ENCODE measurements around the gene STIM1. TPM values are rescaled to one million over a fixed set of nuclear protein-coding genes. Genes with fewer than 3 reads are reported as not detected.
"Not testable (repeated sequence)": the region's sequence is repeated elsewhere in the genome, so short reads cannot be mapped to it uniquely, and the experiment has no call there.

The STIM1 gene
- total and polyA plus RNA-seq, 4 donors: 12.1 to 56.4 (median 41.2) TPM

DNA sequence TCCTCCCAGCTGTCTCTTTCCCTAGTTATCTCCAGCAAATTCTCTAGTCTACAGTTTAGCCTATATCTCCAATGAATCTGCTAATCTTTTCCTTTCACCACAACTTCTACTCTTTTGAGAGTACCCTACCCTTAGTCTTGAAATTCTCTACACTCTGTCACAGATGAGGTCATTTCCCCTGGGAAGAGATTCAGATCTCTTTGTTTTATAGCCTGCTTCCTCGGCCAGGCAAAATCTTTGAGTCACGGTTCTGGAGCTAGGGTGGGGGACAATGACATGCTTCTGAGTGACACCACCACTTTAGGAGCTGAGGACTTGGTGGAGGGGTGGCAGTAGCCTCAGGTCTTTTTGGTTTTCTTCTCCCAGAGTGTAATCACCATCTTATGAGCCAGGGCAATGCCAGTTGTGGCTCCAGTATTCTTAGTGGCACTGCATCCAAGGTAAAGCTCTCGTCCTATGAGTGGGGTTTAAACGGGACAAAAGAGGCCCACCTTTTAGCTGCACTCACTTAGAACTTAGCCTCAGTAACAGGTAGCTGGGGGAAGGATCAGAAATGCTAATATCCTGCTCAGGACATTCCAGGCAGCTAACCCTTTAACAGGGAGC is 140.6 kb downstream of the STIM1 start:
- no peak overlapping the region for H3K9ac ChIP-seq (ENCODE audit: insufficient read depth in 1 of 2, low read length in 2 of 2)
- H3K27ac ChIP-seq (ENCODE audit: low read depth in 1 of 2, low read length in 1 of 2): no peak overlapping the region
- no peak for DNase-seq
- WGBS, 2 donors: 37 to 52% methylated on average over 4 of the region's 4 CpGs
- no peak for ATAC-seq (ENCODE audit: insufficient read depth, low FRiP score)
- H3K4me3 ChIP-seq: no peak overlapping the region
- no peaks in the 10 kb centered on the region for H3K27me3 ChIP-seq (ENCODE audit: control insufficient read depth in 3 of 3, insufficient read depth in 3 of 3, low read length in 2 of 3)
- H3K4me1 ChIP-seq (ENCODE audit: control insufficient read depth in 5 of 5, insufficient read depth in 5 of 5, low read length in 5 of 5): peaks cover 0 to 9% (median 0%) of the 10 kb centered on the region in 5 donors
- H3K9me3 ChIP-seq (ENCODE audit: control insufficient read depth in 4 of 4, insufficient read depth in 3 of 4, low read length in 3 of 4): peaks cover 0 to 11% (median 2%) of the 10 kb centered on the region in 4 donors
- H3K36me3 ChIP-seq (ENCODE audit: control insufficient read depth in 4 of 4, insufficient read depth in 4 of 4, low read length in 4 of 4): no peaks in the 10 kb centered on the region
- TF ChIP-seq, protein P1, sequence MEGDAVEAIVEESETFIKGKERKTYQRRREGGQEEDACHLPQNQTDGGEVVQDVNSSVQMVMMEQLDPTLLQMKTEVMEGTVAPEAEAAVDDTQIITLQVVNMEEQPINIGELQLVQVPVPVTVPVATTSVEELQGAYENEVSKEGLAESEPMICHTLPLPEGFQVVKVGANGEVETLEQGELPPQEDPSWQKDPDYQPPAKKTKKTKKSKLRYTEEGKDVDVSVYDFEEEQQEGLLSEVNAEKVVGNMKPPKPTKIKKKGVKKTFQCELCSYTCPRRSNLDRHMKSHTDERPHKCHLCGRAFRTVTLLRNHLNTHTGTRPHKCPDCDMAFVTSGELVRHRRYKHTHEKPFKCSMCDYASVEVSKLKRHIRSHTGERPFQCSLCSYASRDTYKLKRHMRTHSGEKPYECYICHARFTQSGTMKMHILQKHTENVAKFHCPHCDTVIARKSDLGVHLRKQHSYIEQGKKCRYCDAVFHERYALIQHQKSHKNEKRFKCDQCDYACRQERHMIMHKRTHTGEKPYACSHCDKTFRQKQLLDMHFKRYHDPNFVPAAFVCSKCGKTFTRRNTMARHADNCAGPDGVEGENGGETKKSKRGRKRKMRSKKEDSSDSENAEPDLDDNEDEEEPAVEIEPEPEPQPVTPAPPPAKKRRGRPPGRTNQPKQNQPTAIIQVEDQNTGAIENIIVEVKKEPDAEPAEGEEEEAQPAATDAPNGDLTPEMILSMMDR (IDR thresholded peaks at IDR 0.05; ENCODE audit: control extremely low read depth, extremely low read depth): no peak

DNA sequence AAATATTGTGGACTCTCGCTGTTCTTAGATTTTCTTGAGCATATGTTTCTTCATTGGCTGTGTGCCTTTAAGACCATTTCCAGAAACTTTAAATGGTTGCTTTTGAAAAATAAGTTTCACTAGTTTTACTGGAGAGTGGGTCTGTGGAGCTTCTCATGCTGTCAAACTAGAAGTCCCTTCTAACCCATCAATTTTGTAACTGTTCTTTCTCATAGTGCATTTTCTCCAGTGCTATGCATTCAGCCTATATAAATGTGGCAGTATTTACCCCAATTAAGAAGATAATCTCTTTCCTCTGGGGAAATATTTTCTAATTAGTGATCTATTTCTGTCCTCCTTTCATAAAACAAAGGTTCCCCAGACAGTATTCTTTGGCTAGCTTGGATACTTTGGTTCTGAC is 141.2 kb downstream of the STIM1 start:
- H3K4me1 ChIP-seq (ENCODE audit: control insufficient read depth in 5 of 5, insufficient read depth in 5 of 5, low read length in 5 of 5): peaks cover 0 to 9% (median 0%) of the 10 kb centered on the region in 5 donors
- 96 to 100% methylated on average over 1 of the region's 1 CpG for WGBS, 2 donors

GRCh38 chr11:4004753-4005152 is 149.3 kb downstream of the STIM1 start:
- not testable (repeated sequence) for H3K9me3 ChIP-seq (ENCODE audit: control insufficient read depth in 4 of 4, insufficient read depth in 3 of 4, low read length in 3 of 4); DNase-seq; H3K27ac ChIP-seq (ENCODE audit: low read depth in 1 of 2, low read length in 1 of 2); H3K4me1 ChIP-seq (ENCODE audit: control insufficient read depth in 5 of 5, insufficient read depth in 5 of 5, low read length in 5 of 5); H3K4me3 ChIP-seq; H3K27me3 ChIP-seq (ENCODE audit: control insufficient read depth in 3 of 3, insufficient read depth in 3 of 3, low read length in 2 of 3); H3K36me3 ChIP-seq (ENCODE audit: control insufficient read depth in 4 of 4, insufficient read depth in 4 of 4, low read length in 4 of 4); ATAC-seq (ENCODE audit: insufficient read depth, low FRiP score); H3K9ac ChIP-seq (ENCODE audit: insufficient read depth in 1 of 2, low read length in 2 of 2)
- WGBS, 2 donors: 86 to 100% methylated on average over 1 of the region's 1 CpG

More for the DNA sequence above, 141.2 kb downstream of the STIM1 start:
- no peaks in the 10 kb centered on the region for H3K36me3 ChIP-seq (ENCODE audit: control insufficient read depth in 4 of 4, insufficient read depth in 4 of 4, low read length in 4 of 4)
- no peak overlapping the region for H3K9ac ChIP-seq (ENCODE audit: insufficient read depth in 1 of 2, low read length in 2 of 2)
- ATAC-seq (ENCODE audit: insufficient read depth, low FRiP score): no peak
- H3K9me3 ChIP-seq (ENCODE audit: control insufficient read depth in 4 of 4, insufficient read depth in 3 of 4, low read length in 3 of 4): peaks cover 0 to 11% (median 2%) of the 10 kb centered on the region in 4 donors
- no peak overlapping the region for H3K27ac ChIP-seq (ENCODE audit: low read depth in 1 of 2, low read length in 1 of 2)
- DNase-seq: no peak
- H3K4me3 ChIP-seq: no peak overlapping the region
- TF ChIP-seq, protein P1 (IDR thresholded peaks at IDR 0.05; ENCODE audit: control extremely low read depth, extremely low read depth): no peak
- H3K27me3 ChIP-seq (ENCODE audit: control insufficient read depth in 3 of 3, insufficient read depth in 3 of 3, low read length in 2 of 3): no peaks in the 10 kb centered on the region

- Histone ChIP-seq H3K4me1 (ENCODE audit: control insufficient read depth in 5 of 5, insufficient read depth in 5 of 5, low read length in 5 of 5) (no peaks in the 10 kb centered on the region), H3K4me3 (no peak overlapping the region), H3K9me3 (ENCODE audit: control insufficient read depth in 4 of 4, insufficient read depth in 3 of 4, low read length in 3 of 4) (no peaks in the 10 kb centered on the region), H3K36me3 (ENCODE audit: control insufficient read depth in 4 of 4, insufficient read depth in 4 of 4, low read length in 4 of 4) (no peaks in the 10 kb centered on the region), H3K27ac (ENCODE audit: low read depth in 1 of 2, low read length in 1 of 2) (no peak overlapping the region), H3K9ac (ENCODE audit: insufficient read depth in 1 of 2, low read length in 2 of 2) (no peak overlapping the region), H3K27me3 (ENCODE audit: control insufficient read depth in 3 of 3, insufficient read depth in 3 of 3, low read length in 2 of 3) (no peaks in the 10 kb centered on the region)
- DNase-seq (no peak), ATAC-seq (ENCODE audit: insufficient read depth, low FRiP score) (no peak)
- TF ChIP-seq, protein P1 (IDR thresholded peaks at IDR 0.05; ENCODE audit: control extremely low read depth, extremely low read depth): no peak
- 90 to 95% methylated on average over 3 of the region's 3 CpGs for WGBS, 2 donors
These were observed 151.6 kb downstream of the STIM1 start for GRCh38 chr11:4006946-4007680.
